ENCODE measurements around the gene GBP7. TPM values are rescaled to one million over a fixed set of nuclear protein-coding genes. Genes with fewer than 3 reads are reported as not detected.

Gene GBP7
- polyA plus RNA-seq, 4 donors, result 0.09 TPM; not detected in 3

DNA sequence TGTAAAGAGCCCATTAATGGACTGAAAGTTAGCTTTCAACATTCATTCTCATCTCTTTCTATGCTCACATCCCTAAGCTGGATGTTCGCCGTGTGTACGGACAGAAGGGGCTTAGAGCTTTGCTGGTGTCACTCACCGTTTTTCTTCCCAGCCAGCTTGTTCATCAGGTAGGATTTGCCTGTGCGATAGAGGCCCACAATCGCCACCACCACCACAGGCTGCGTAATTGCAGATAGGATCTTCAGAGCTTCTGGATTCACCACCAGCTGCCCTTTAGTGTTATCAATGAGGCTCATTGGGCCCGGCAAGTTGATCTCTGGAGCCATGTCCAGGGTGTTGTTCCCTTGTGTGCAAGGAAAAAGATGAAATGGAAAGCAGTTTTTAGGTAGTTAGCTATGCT is 54.2 kb downstream of the GBP7 start:
- Histone ChIP-seq H3K9me3 (ENCODE audit: control insufficient read depth in 2 of 2, insufficient read depth in 1 of 2, low read depth in 1 of 2, low read length in 1 of 2) (no peaks in the 10 kb centered on the region), H3K36me3 (ENCODE audit: control insufficient read depth in 3 of 3, insufficient read depth in 2 of 3, low read depth in 1 of 3, low read length in 3 of 3) (peaks cover 11 to 17% (median 11%) of the 10 kb centered on the region in 3 donors), H3K27me3 (ENCODE audit: control insufficient read depth in 3 of 3, insufficient read depth in 3 of 3, low read length in 3 of 3) (no peaks in the 10 kb centered on the region), H3K27ac (ENCODE audit: low read depth in 1 of 3, low read length in 2 of 3) (no peak overlapping the region), H3K4me3 (ENCODE audit: low read depth in 1 of 3, low read length in 3 of 3) (no peak overlapping the region), H3K4me1 (ENCODE audit: control insufficient read depth in 3 of 3, insufficient read depth in 2 of 3, low read depth in 1 of 3, low read length in 2 of 3) (peaks cover 0 to 11% (median 2%) of the 10 kb centered on the region in 3 donors)
- WGBS, 3 donors, result 95 to 97% (median 95%) methylated on average over 8 of the region's 8 CpGs
- DNase-seq, result no peak
- no peak for FAIRE-seq

DNA sequence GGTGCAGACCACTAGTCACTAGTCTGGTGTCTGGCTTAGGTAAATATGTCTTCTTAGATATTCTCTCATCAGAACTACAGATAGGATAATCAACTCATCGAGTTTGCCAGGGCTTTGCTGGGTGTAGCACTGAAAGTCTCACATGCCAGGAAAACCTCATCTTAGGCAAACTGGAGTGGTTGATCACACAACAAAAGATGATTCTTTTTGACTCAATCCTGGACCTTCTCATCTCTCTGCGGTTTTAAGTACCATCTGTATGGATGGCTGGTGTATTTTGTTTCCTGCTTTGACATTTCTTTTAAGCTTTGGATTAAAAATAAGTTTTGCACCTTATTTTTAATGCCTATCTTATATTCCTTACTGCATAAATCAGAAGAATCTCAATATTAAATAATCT is 61.1 kb downstream of the GBP7 start:
- DNase-seq (no peak), FAIRE-seq (no peak)
- H3K36me3 ChIP-seq (ENCODE audit: control insufficient read depth in 3 of 3, insufficient read depth in 2 of 3, low read depth in 1 of 3, low read length in 3 of 3), result peaks cover 12 to 31% (median 17%) of the 10 kb centered on the region in 3 donors
- WGBS, 3 donors, result 79 to 88% (median 82%) methylated on average over 2 of the region's 2 CpGs
- no peaks in the 10 kb centered on the region for H3K27me3 ChIP-seq (ENCODE audit: control insufficient read depth in 3 of 3, insufficient read depth in 3 of 3, low read length in 3 of 3)
- H3K4me3 ChIP-seq (ENCODE audit: low read depth in 1 of 3, low read length in 3 of 3), result no peak overlapping the region
- no peaks in the 10 kb centered on the region for H3K9me3 ChIP-seq (ENCODE audit: control insufficient read depth in 2 of 2, insufficient read depth in 1 of 2, low read depth in 1 of 2, low read length in 1 of 2)
- no peaks in the 10 kb centered on the region for H3K4me1 ChIP-seq (ENCODE audit: control insufficient read depth in 3 of 3, insufficient read depth in 2 of 3, low read depth in 1 of 3, low read length in 2 of 3)
- H3K27ac ChIP-seq (ENCODE audit: low read depth in 1 of 3, low read length in 2 of 3), result no peak overlapping the region

DNA sequence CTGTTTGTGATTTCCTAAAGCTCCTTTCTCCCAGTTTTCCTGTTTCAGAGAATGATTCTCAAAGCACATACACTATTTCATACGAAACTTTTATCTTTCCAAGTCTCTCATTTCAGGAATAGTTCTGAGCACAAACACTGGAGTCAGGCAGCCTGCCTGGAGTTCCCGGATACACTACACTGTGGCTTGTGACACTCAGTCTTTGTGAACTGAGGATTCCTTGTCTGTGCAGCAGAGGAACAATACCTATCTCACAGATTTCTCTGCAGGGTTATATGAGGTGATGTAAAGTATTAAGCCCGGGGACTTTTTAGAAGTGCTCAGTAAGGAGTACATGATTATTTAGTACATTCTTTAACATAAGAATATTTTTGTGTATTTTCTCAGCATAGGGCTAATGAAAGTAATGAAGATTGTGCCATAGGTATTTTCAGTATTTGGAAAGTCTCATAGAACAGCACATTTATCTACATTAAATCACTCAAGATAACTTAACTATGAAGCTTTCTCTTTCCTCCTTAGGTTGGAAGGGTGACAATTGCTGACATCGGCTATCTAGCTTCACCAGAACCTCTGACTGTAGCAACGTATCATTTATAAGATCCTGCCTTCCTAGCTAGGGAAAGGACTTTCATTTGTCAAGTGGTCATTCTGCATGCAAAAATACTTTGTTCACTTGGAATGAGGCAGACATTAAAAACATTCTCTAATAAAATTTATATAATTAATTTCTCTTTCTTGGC is 62.8 kb downstream of the GBP7 start:
- H3K36me3 ChIP-seq (ENCODE audit: control insufficient read depth in 3 of 3, insufficient read depth in 2 of 3, low read depth in 1 of 3, low read length in 3 of 3), result peaks cover 14 to 30% (median 16%) of the 10 kb centered on the region in 3 donors
- no peaks in the 10 kb centered on the region for H3K9me3 ChIP-seq (ENCODE audit: control insufficient read depth in 2 of 2, insufficient read depth in 1 of 2, low read depth in 1 of 2, low read length in 1 of 2)
- WGBS, 3 donors, result 79 to 93% (median 88%) methylated on average over 5 of the region's 5 CpGs
- H3K27ac ChIP-seq (ENCODE audit: low read depth in 1 of 3, low read length in 2 of 3), result no peak overlapping the region
- H3K4me1 ChIP-seq (ENCODE audit: control insufficient read depth in 3 of 3, insufficient read depth in 2 of 3, low read depth in 1 of 3, low read length in 2 of 3), result no peaks in the 10 kb centered on the region
- no peaks in the 10 kb centered on the region for H3K27me3 ChIP-seq (ENCODE audit: control insufficient read depth in 3 of 3, insufficient read depth in 3 of 3, low read length in 3 of 3)
- FAIRE-seq, result no peak
- no peak for DNase-seq
- H3K4me3 ChIP-seq (ENCODE audit: low read depth in 1 of 3, low read length in 3 of 3), result no peak overlapping the region

DNA sequence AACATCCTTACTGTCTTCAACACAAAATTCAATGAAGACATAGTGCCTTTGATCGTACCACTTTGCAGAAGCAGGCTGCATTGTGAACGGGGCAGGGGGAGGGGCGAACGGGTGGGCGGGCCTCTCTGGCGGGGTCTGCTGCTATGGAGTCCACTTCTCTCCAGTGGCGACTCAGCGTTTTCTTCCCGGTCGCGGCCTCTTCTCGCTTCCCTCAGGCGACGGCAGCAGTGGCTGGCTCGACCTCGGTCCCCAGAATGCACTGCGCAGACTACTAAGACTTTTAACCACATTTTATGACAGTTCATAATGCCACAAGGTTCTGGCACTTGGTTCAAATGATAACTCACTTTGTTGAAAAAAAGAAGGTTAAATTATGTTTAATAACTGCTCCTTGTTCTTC is 71.1 kb downstream of the GBP7 start:
- no peaks in the 10 kb centered on the region for H3K9me3 ChIP-seq (ENCODE audit: control insufficient read depth in 2 of 2, insufficient read depth in 1 of 2, low read depth in 1 of 2, low read length in 1 of 2)
- FAIRE-seq (no peak), DNase-seq (no peak)
- H3K36me3 ChIP-seq (ENCODE audit: control insufficient read depth in 3 of 3, insufficient read depth in 2 of 3, low read depth in 1 of 3, low read length in 3 of 3), result peaks cover 6 to 17% (median 12%) of the 10 kb centered on the region in 3 donors
- no peak overlapping the region for H3K27ac ChIP-seq (ENCODE audit: low read depth in 1 of 3, low read length in 2 of 3)
- H3K4me1 ChIP-seq (ENCODE audit: control insufficient read depth in 3 of 3, insufficient read depth in 2 of 3, low read depth in 1 of 3, low read length in 2 of 3), result no peaks in the 10 kb centered on the region
- WGBS, 3 donors, result 94 to 97% (median 97%) methylated on average over 17 of the region's 17 CpGs
- no peak overlapping the region for H3K4me3 ChIP-seq (ENCODE audit: low read depth in 1 of 3, low read length in 3 of 3)
- H3K27me3 ChIP-seq (ENCODE audit: control insufficient read depth in 3 of 3, insufficient read depth in 3 of 3, low read length in 3 of 3), result no peaks in the 10 kb centered on the region

DNA sequence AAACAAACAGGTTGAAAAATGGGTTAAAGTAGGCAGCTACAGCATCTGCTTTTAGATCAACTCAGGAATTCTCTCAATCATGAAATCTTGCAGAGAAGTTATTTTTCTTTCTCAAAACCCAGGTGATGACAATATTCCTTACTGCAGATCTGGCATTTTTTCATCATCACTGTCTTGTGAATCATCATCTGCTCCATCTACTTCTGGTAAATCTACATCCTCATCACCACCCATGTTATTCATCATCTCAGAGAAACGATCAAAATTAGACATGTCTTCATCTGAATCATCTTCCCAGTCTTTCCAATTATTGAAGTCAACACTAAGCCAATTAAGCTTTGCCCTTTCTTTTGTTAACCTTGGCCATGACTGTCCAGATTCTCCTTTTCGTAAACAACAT is 71.7 kb downstream of the GBP7 start:
- H3K27me3 ChIP-seq (ENCODE audit: control insufficient read depth in 3 of 3, insufficient read depth in 3 of 3, low read length in 3 of 3), result no peaks in the 10 kb centered on the region
- H3K4me3 ChIP-seq (ENCODE audit: low read depth in 1 of 3, low read length in 3 of 3), result no peak overlapping the region
- H3K27ac ChIP-seq (ENCODE audit: low read depth in 1 of 3, low read length in 2 of 3), result no peak overlapping the region
- peaks cover 6 to 14% (median 12%) of the 10 kb centered on the region in 3 donors for H3K36me3 ChIP-seq (ENCODE audit: control insufficient read depth in 3 of 3, insufficient read depth in 2 of 3, low read depth in 1 of 3, low read length in 3 of 3)
- 89 to 93% (median 91%) methylated on average over 2 of the region's 2 CpGs for WGBS, 3 donors
- H3K4me1 ChIP-seq (ENCODE audit: control insufficient read depth in 3 of 3, insufficient read depth in 2 of 3, low read depth in 1 of 3, low read length in 2 of 3), result no peaks in the 10 kb centered on the region
- no peaks in the 10 kb centered on the region for H3K9me3 ChIP-seq (ENCODE audit: control insufficient read depth in 2 of 2, insufficient read depth in 1 of 2, low read depth in 1 of 2, low read length in 1 of 2)
- DNase-seq, result no peak
- peak; percentile 51 for FAIRE-seq

DNA sequence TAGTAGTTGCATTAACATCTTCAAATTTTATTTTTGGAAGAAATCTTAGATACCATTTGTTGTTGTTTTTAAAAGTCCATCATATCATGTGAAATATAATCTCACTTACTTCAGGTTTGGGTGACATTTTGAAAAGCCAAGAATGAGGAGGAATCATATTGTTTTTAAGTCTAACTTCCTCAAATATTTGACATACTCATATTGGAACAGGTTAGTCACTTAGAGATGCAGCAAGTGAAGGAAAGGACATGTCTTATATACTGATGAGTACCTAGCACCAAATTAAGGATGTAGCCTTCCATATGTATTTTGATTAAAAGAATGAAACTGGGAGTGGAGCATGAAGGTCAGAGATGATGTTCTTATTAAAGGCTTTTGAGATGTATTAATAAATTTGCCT is 73.8 kb downstream of the GBP7 start:
- H3K27ac ChIP-seq (ENCODE audit: low read depth in 1 of 3, low read length in 2 of 3), result no peak overlapping the region
- no peak overlapping the region for H3K4me3 ChIP-seq (ENCODE audit: low read depth in 1 of 3, low read length in 3 of 3)
- no peak for DNase-seq
- no peaks in the 10 kb centered on the region for H3K27me3 ChIP-seq (ENCODE audit: control insufficient read depth in 3 of 3, insufficient read depth in 3 of 3, low read length in 3 of 3)
- peaks cover 4 to 12% (median 6%) of the 10 kb centered on the region in 3 donors for H3K36me3 ChIP-seq (ENCODE audit: control insufficient read depth in 3 of 3, insufficient read depth in 2 of 3, low read depth in 1 of 3, low read length in 3 of 3)
- H3K9me3 ChIP-seq (ENCODE audit: control insufficient read depth in 2 of 2, insufficient read depth in 1 of 2, low read depth in 1 of 2, low read length in 1 of 2), result no peaks in the 10 kb centered on the region
- H3K4me1 ChIP-seq (ENCODE audit: control insufficient read depth in 3 of 3, insufficient read depth in 2 of 3, low read depth in 1 of 3, low read length in 2 of 3), result no peaks in the 10 kb centered on the region
- FAIRE-seq, result no peak

DNA sequence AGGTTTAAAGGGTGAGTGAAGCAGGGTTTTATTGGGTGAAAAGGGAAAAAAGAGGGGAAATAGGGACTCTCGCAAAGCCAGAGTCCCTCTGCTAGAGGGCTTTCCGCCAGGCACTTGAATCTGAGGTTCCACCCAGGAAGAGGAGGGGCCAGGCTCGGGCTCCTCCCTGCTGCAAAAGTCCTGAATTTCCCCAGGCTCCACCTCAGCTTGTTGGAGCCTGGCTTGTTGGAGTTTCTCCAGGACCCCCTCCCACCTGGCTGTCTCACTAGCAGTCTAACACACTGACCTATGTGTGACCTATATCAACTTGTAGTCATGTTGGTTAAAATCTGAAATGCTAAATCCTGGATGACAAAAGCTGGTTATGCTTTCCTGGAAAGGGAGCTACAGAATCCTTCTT is 75.4 kb downstream of the GBP7 start:
- Histone ChIP-seq H3K36me3 (ENCODE audit: control insufficient read depth in 3 of 3, insufficient read depth in 2 of 3, low read depth in 1 of 3, low read length in 3 of 3) (peaks cover 2 to 5% (median 2%) of the 10 kb centered on the region in 3 donors), H3K9me3 (ENCODE audit: control insufficient read depth in 2 of 2, insufficient read depth in 1 of 2, low read depth in 1 of 2, low read length in 1 of 2) (no peaks in the 10 kb centered on the region), H3K27me3 (ENCODE audit: control insufficient read depth in 3 of 3, insufficient read depth in 3 of 3, low read length in 3 of 3) (no peaks in the 10 kb centered on the region), H3K27ac (ENCODE audit: low read depth in 1 of 3, low read length in 2 of 3) (no peak overlapping the region), H3K4me1 (ENCODE audit: control insufficient read depth in 3 of 3, insufficient read depth in 2 of 3, low read depth in 1 of 3, low read length in 2 of 3) (no peaks in the 10 kb centered on the region), H3K4me3 (ENCODE audit: low read depth in 1 of 3, low read length in 3 of 3) (no peak overlapping the region)
- DNase-seq (no peak), FAIRE-seq (no peak)
- WGBS, 3 donors, result 91 to 94% (median 92%) methylated on average over 3 of the region's 3 CpGs

DNA sequence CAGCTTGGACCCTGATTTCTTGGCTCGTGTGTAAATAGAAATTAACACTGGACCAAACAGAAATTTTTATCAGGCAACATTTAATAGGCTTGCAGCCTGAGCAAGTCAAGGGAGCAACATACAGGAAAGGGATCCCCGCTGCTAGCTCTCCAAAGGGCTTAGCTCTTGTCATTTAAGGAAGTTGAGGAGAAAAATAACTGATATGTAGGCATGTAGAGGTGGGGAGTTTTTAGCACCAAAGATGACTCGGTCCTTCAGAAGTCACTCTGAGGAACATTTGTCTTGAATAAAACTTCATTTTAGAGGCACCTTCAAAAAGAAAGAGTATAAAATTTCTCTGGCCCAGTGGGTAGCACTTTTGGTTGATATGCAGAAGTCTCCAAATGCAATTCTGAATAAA is 76.9 kb downstream of the GBP7 start:
- no peak for FAIRE-seq
- Histone ChIP-seq H3K4me3 (ENCODE audit: low read depth in 1 of 3, low read length in 3 of 3) (no peak overlapping the region), H3K4me1 (ENCODE audit: control insufficient read depth in 3 of 3, insufficient read depth in 2 of 3, low read depth in 1 of 3, low read length in 2 of 3) (no peaks in the 10 kb centered on the region), H3K9me3 (ENCODE audit: control insufficient read depth in 2 of 2, insufficient read depth in 1 of 2, low read depth in 1 of 2, low read length in 1 of 2) (no peaks in the 10 kb centered on the region), H3K27me3 (ENCODE audit: control insufficient read depth in 3 of 3, insufficient read depth in 3 of 3, low read length in 3 of 3) (no peaks in the 10 kb centered on the region), H3K36me3 (ENCODE audit: control insufficient read depth in 3 of 3, insufficient read depth in 2 of 3, low read depth in 1 of 3, low read length in 3 of 3) (no peaks in the 10 kb centered on the region), H3K27ac (ENCODE audit: low read depth in 1 of 3, low read length in 2 of 3) (no peak overlapping the region)
- no peak for DNase-seq
- 63 to 79% (median 76%) methylated on average over 3 of the region's 3 CpGs for WGBS, 3 donors

DNA sequence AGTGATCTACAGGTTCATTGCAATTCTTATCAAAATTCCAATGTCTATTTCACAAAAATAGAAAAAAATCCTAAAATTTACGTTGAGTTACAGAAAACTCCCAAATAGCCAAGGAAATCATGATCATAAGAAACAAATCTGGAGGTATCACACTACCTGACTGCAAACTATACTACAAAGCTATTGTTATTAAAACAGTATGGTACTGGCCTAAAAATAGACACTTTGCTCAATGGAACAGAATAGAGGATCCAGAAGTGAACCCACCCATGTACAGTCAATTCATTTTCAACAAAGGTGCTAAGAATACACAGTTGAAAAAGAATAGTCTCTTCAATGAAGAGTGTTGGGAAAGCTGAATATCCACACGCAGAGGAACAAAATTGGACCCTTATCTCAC is 80.1 kb downstream of the GBP7 start:
- no peaks in the 10 kb centered on the region for H3K9me3 ChIP-seq (ENCODE audit: control insufficient read depth in 2 of 2, insufficient read depth in 1 of 2, low read depth in 1 of 2, low read length in 1 of 2)
- no peaks in the 10 kb centered on the region for H3K27me3 ChIP-seq (ENCODE audit: control insufficient read depth in 3 of 3, insufficient read depth in 3 of 3, low read length in 3 of 3)
- H3K36me3 ChIP-seq (ENCODE audit: control insufficient read depth in 3 of 3, insufficient read depth in 2 of 3, low read depth in 1 of 3, low read length in 3 of 3), result no peaks in the 10 kb centered on the region
- no peaks in the 10 kb centered on the region for H3K4me1 ChIP-seq (ENCODE audit: control insufficient read depth in 3 of 3, insufficient read depth in 2 of 3, low read depth in 1 of 3, low read length in 2 of 3)
- 84 to 89% (median 88%) methylated on average over 2 of the region's 2 CpGs for WGBS, 3 donors
- no peak overlapping the region for H3K4me3 ChIP-seq (ENCODE audit: low read depth in 1 of 3, low read length in 3 of 3)
- no peak overlapping the region for H3K27ac ChIP-seq (ENCODE audit: low read depth in 1 of 3, low read length in 2 of 3)
- FAIRE-seq, result no peak
- no peak for DNase-seq

Data from small intestine (tissue), 7 donors.